ENCODE results near the gene HCRTR2. TPM values are rescaled to one million over a fixed set of nuclear protein-coding genes. Genes with fewer than 3 reads are reported as not detected.
"Not testable (repeated sequence)": the region's sequence is repeated elsewhere in the genome, so short reads cannot be mapped to it uniquely, and the experiment has no call there.

HCRTR2 gene
- total RNA-seq, 1 experiment from 2014 or later: not detected

DNA sequence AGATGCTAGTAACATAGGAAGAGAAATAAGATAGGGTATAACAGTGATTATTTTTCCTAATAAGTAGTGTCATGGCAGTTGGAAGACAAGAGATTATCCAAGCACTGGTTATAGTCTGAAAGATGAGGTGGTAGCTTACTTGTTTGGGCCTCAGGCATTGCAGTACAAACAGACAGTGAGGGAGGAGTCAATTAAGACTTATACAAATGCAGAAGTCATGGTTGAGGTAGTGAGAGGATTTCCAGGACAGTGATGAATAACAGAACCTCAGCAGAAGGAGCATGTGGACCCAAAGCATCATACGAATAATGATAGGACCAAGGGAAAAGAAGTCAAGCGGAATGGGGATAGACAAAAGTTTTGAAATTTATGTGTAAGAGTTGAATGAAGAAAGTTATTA is 53.5 kb downstream of the HCRTR2 start:
- no peak for DNase-seq
- H3K27ac Mint-ChIP-seq (ENCODE audit: unreplicated experiment): no peak overlapping the region
- intact Hi-C loops (cut with micrococcal nuclease; ENCODE audit: unreplicated experiment): no loop called here
- TF ChIP-seq CTCF (IDR thresholded peaks at IDR 0.05; ENCODE audit: unreplicated experiment): no peak
- CTCF ChIA-PET: no interaction called here
- H3K9me3 Mint-ChIP-seq (ENCODE audit: low read depth, unreplicated experiment): no peaks in the 10 kb centered on the region
- H3K27me3 Mint-ChIP-seq (ENCODE audit: unreplicated experiment): no peaks in the 10 kb centered on the region
- H3K36me3 Mint-ChIP-seq (ENCODE audit: insufficient read depth, unreplicated experiment): no peaks in the 10 kb centered on the region
- BruUV-seq (replicated peaks): no TSS peak
- no peaks in the 10 kb centered on the region for H3K4me1 Mint-ChIP-seq (ENCODE audit: low read depth, unreplicated experiment)
- no peak overlapping the region for H3K4me3 Mint-ChIP-seq (ENCODE audit: low read depth, unreplicated experiment)

DNA sequence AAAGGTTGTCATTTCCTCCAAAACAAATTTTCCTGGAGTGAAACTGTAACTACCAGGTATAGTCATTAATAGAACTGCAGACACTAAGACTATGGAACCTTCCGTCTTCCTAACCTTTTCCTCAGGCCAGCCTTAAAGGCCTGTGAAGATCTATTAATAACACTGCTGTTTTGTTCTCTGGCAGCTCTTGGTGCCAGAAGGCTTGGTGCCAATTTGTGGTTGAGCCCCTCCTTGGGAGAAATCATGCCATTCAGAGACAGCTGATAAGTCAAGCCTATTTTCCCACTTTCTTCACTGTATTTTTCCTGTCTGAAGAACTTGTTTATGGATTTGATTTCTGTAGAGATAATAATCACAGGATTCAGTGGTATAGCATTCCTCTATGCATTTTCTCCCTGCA is 64.8 kb downstream of the HCRTR2 start:
- Mint-ChIP-seq H3K27ac (ENCODE audit: unreplicated experiment) (no peak overlapping the region), H3K27me3 (ENCODE audit: unreplicated experiment) (no peaks in the 10 kb centered on the region), H3K9me3 (ENCODE audit: low read depth, unreplicated experiment) (no peaks in the 10 kb centered on the region), H3K4me1 (ENCODE audit: low read depth, unreplicated experiment) (peaks cover 23% of the 10 kb centered on the region), H3K4me3 (ENCODE audit: low read depth, unreplicated experiment) (no peak overlapping the region), H3K36me3 (ENCODE audit: insufficient read depth, unreplicated experiment) (no peaks in the 10 kb centered on the region)
- DNase-seq: peak; percentile 50
- CTCF ChIA-PET: interaction anchor here (0.7 kb wide), 1 partner anchor 1402 kb away, joined by 4 read pairs; no protein-coding TSS in a partner anchor
- intact Hi-C loops (cut with micrococcal nuclease; ENCODE audit: unreplicated experiment): loop anchor here (5.0 kb wide), 1 partner anchor 617 kb away; no protein-coding TSS in a partner anchor
- BruUV-seq (replicated peaks): no TSS peak
- TF ChIP-seq CTCF (IDR thresholded peaks at IDR 0.05; ENCODE audit: unreplicated experiment): no peak

DNA sequence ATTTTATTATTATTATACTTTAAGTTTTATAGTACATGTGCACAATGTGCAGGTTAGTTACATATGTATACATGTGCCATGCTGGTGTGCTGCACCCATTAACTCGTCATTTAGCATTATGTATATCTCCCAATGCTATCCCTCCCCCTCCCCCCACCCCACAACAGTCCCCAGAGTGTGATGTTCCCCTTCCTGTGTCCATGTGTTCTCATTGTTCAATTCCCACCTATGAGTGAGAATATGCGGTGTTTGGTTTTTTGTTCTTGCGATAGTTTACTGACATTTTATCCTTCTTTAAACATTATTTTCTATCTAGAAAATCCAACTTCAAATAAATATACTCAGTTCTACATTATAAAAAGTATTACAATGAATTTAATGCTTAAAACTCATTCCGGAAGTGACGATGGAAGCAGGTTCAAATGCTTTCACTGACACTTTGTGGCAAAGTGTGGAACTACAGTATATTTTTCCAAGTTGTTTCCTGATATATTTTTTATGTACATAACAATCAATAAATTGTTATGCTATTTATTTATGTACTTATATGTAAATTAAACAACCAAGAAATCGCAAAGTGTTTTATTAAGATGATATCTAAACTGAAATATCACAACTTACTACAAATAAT is 66.8 kb downstream of the HCRTR2 start:
- H3K27me3 Mint-ChIP-seq (ENCODE audit: unreplicated experiment); BruUV-seq (replicated peaks); H3K36me3 Mint-ChIP-seq (ENCODE audit: insufficient read depth, unreplicated experiment); DNase-seq; H3K27ac Mint-ChIP-seq (ENCODE audit: unreplicated experiment); H3K9me3 Mint-ChIP-seq (ENCODE audit: low read depth, unreplicated experiment); H3K4me3 Mint-ChIP-seq (ENCODE audit: low read depth, unreplicated experiment); CTCF ChIA-PET: not testable (repeated sequence)
- peaks cover 23% of the 10 kb centered on the region for H3K4me1 Mint-ChIP-seq (ENCODE audit: low read depth, unreplicated experiment)
- intact Hi-C loops (cut with micrococcal nuclease; ENCODE audit: unreplicated experiment): loop anchor here (2.0 to 10.0 kb wide), 4 partner anchors 169 to 1256 kb away; no protein-coding TSS in a partner anchor

GRCh38 chr6:55250400-55250799 is 76.1 kb downstream of the HCRTR2 start:
- Mint-ChIP-seq H3K27ac (ENCODE audit: unreplicated experiment) (no peak overlapping the region), H3K4me3 (ENCODE audit: low read depth, unreplicated experiment) (no peak overlapping the region), H3K9me3 (ENCODE audit: low read depth, unreplicated experiment) (no peaks in the 10 kb centered on the region), H3K36me3 (ENCODE audit: insufficient read depth, unreplicated experiment) (no peaks in the 10 kb centered on the region), H3K27me3 (ENCODE audit: unreplicated experiment) (no peaks in the 10 kb centered on the region), H3K4me1 (ENCODE audit: low read depth, unreplicated experiment) (no peaks in the 10 kb centered on the region)
- CTCF ChIA-PET: no interaction called here
- intact Hi-C loops (cut with micrococcal nuclease; ENCODE audit: unreplicated experiment): no loop called here
- no TSS peak for BruUV-seq (replicated peaks)
- DNase-seq: no peak
- TF ChIP-seq CTCF (IDR thresholded peaks at IDR 0.05; ENCODE audit: unreplicated experiment): no peak

GRCh38 chr6:55255113-55255512 is 80.8 kb downstream of the HCRTR2 start:
- no TSS peak for BruUV-seq (replicated peaks)
- Mint-ChIP-seq H3K27me3 (ENCODE audit: unreplicated experiment) (no peaks in the 10 kb centered on the region), H3K4me1 (ENCODE audit: low read depth, unreplicated experiment) (no peaks in the 10 kb centered on the region), H3K27ac (ENCODE audit: unreplicated experiment) (no peak overlapping the region), H3K9me3 (ENCODE audit: low read depth, unreplicated experiment) (no peaks in the 10 kb centered on the region), H3K36me3 (ENCODE audit: insufficient read depth, unreplicated experiment) (no peaks in the 10 kb centered on the region), H3K4me3 (ENCODE audit: low read depth, unreplicated experiment) (no peak overlapping the region)
- TF ChIP-seq CTCF (IDR thresholded peaks at IDR 0.05; ENCODE audit: unreplicated experiment): no peak
- DNase-seq: no peak
- intact Hi-C loops (cut with micrococcal nuclease; ENCODE audit: unreplicated experiment): no loop called here
- CTCF ChIA-PET: no interaction called here

All from Calu3 (cell line).